Endothelial cell (in vitro differentiated cells): Measurements from ENCODE around the gene COX7B2. TPM values are rescaled to one million over a fixed set of nuclear protein-coding genes. Genes with fewer than 3 reads are reported as not detected.

Source experiments
- DNase-seq: peaks from one replicate; pipeline ENCODE4 v3.0.0; 2021; ENCODE audit warnings: low spot score
- H3K27ac Mint-ChIP-seq: one replicate; pipeline ENCODE4 v1.8.0; 2021; ENCODE audit warnings: mixed read lengths, inconsistent platforms; ENCODE audit not compliant: unreplicated experiment
- H3K27me3 Mint-ChIP-seq: one replicate; pipeline ENCODE4 v1.8.0; 2021; ENCODE audit warnings: mild to moderate bottlenecking, moderate library complexity, mixed read lengths, inconsistent platforms; ENCODE audit not compliant: unreplicated experiment
- H3K36me3 Mint-ChIP-seq: one replicate; pipeline ENCODE4 v1.8.0; 2021; ENCODE audit warnings: mild to moderate bottlenecking, low read depth, mixed read lengths, inconsistent platforms; ENCODE audit not compliant: unreplicated experiment
- H3K4me1 Mint-ChIP-seq: one replicate; pipeline ENCODE4 v1.8.0; 2021; ENCODE audit warnings: mild to moderate bottlenecking, mixed read lengths, inconsistent platforms; ENCODE audit not compliant: unreplicated experiment
- H3K4me3 Mint-ChIP-seq: one replicate; pipeline ENCODE4 v1.8.0; 2021; ENCODE audit warnings: mild to moderate bottlenecking, mixed read lengths, inconsistent platforms; ENCODE audit not compliant: unreplicated experiment
- H3K9me3 Mint-ChIP-seq: one replicate; pipeline ENCODE4 v1.8.0; 2021; ENCODE audit warnings: mixed read lengths, inconsistent platforms; ENCODE audit not compliant: unreplicated experiment
- CTCF ChIP-seq: fragments of 200-600 bp; sonication (generic); IDR thresholded peaks from one replicate; pipeline ENCODE4 v1.5.0; 2021; ENCODE audit warnings: antibody characterized with exemption; ENCODE audit not compliant: unreplicated experiment
- total RNA-seq: library from RNA; stranded (reverse); fragmentation: NEBNext Ultra II Directional; extraction: Animal tissue kit (Norgen Biotek cat#: 25700); gene quantifications from one replicate; pipeline ENCODE4 v1.2.1, GENCODE V29; 2021; ENCODE audit not compliant: unreplicated experiment

The COX7B2 gene
- total RNA-seq, 1 donor from 2014 or later: not detected

DNA sequence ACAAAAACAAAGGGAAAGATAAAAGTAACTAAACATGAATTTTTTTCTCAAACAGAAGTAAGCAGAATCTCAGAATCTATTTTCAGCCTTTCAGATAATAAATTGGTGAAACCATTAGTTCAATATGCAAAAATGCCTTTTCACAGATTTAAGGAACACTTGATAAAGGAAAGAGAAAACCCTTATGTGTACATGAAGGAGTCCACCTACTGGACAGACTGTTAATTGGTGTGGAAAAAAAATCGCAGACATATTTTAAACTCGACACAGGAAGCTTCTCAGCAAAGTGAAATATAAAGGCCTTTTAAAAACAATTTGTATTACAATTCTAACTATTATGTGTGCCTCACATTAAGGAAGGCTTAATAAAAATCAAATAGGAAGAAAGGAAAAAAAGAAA, 22.3 kb downstream of the COX7B2 start:
- TF ChIP-seq CTCF: no peak
- H3K36me3 Mint-ChIP-seq: no peaks in the 10 kb centered on the region
- H3K4me1 Mint-ChIP-seq: no peaks in the 10 kb centered on the region
- H3K27me3 Mint-ChIP-seq: no peaks in the 10 kb centered on the region
- no peak for DNase-seq
- H3K27ac Mint-ChIP-seq: no peak overlapping the region
- no peaks in the 10 kb centered on the region for H3K9me3 Mint-ChIP-seq
- H3K4me3 Mint-ChIP-seq: no peak overlapping the region

DNA sequence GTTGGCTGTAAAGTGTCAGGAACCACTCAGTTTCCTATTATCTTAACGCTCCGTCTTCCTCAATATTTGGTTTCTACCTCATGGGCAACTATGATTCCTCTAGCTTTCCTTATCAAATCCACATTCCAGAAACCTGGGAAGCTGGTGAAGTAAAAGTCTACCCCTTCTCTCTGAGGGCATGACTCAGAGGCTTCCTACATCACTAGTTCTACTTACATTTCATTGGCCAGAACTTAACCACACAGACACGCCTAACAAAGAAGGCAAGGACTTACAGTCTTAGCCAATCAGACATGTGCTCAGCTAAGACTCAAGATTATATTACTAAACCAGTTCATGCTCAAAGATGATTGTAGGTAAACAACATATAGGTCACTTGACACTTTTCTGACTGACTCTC, 30.4 kb downstream of the COX7B2 start:
- H3K4me1 Mint-ChIP-seq: no peaks in the 10 kb centered on the region
- no peaks in the 10 kb centered on the region for H3K9me3 Mint-ChIP-seq
- TF ChIP-seq CTCF: no peak
- H3K27me3 Mint-ChIP-seq: no peaks in the 10 kb centered on the region
- DNase-seq: no peak
- H3K4me3 Mint-ChIP-seq: no peak overlapping the region
- no peak overlapping the region for H3K27ac Mint-ChIP-seq
- no peaks in the 10 kb centered on the region for H3K36me3 Mint-ChIP-seq

GRCh38 chr4:46874811-46875210, 34.2 kb downstream of the COX7B2 start:
- Mint-ChIP-seq H3K36me3 (no peaks in the 10 kb centered on the region), H3K27ac (no peak overlapping the region), H3K9me3 (no peaks in the 10 kb centered on the region), H3K27me3 (no peaks in the 10 kb centered on the region), H3K4me3 (no peak overlapping the region), H3K4me1 (no peaks in the 10 kb centered on the region)
- DNase-seq: no peak
- TF ChIP-seq CTCF: no peak

DNA sequence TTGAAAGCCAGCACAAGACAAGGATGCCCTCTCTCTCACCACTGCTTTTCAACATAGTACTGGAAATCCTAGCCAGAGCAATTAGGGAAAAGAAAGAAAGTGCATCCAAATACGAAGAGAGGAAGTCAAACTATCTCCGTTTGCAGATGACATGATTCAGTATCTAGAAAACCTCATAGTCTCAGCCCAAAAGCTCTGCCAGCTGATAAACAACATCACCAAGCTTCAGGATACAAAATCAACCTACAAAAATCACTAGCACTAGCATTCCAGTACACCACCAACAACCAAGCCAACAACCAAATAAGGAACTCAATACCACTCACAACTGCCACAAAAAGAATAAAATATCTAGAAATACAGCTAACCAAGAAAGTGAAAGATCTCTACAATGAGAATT, 38.6 kb downstream of the COX7B2 start:
- Mint-ChIP-seq H3K9me3 (no peaks in the 10 kb centered on the region), H3K36me3 (no peaks in the 10 kb centered on the region), H3K4me3 (no peak overlapping the region), H3K27ac (no peak overlapping the region), H3K4me1 (no peaks in the 10 kb centered on the region), H3K27me3 (no peaks in the 10 kb centered on the region)
- no peak for DNase-seq
- TF ChIP-seq CTCF: no peak

DNA sequence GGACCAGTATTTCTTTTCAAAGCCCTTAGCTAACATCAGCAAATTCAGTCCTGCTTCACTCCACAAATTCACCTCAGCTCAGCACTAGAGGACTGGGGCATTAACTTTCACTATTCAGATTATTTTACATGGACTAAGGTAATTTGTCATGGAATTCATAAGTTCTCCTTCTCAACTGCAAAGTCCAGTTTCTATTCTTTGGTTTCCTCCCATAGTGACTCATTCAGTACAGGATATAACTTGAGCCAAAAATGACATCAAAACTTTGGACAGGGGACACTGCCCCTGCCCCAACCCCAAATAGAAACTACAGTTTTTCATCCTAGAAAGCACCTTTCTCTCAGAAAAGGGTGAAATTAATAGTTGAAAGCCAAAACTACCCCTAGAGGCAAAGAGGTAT, 52.7 kb downstream of the COX7B2 start:
- no peak for DNase-seq
- no peak overlapping the region for H3K4me3 Mint-ChIP-seq
- no peaks in the 10 kb centered on the region for H3K36me3 Mint-ChIP-seq
- peaks cover 2% of the 10 kb centered on the region for H3K27me3 Mint-ChIP-seq
- H3K9me3 Mint-ChIP-seq: no peaks in the 10 kb centered on the region
- no peaks in the 10 kb centered on the region for H3K4me1 Mint-ChIP-seq
- no peak for TF ChIP-seq CTCF
- H3K27ac Mint-ChIP-seq: no peak overlapping the region
